Fibroblast of villous mesenchyme (primary cell): ENCODE measurements around the gene CDC42SE2. TPM values are rescaled to one million over a fixed set of nuclear protein-coding genes. Genes with fewer than 3 reads are reported as not detected.

Source experiments
- DNase-seq: peaks from one replicate; pipeline ENCODE4 v3.0.0-alpha.2; 2010; ENCODE audit warnings: low read depth
- H3K4me3 ChIP-seq: 2 replicates; pipeline ENCODE4 v1.5.1; 2011; ENCODE audit warnings: low read depth, mild to moderate bottlenecking, low read length
- total RNA-seq: library from RNA; depleted of rRNA; stranded (reverse); fragments of >200 nt; gene quantifications from 2 replicates; pipeline ENCODE4 v1.2.3, GENCODE V29; 2012
- TF ChIP-seq, protein P1 (sequence below): IDR thresholded peaks from 2 replicates; pipeline ENCODE4 v1.5.1; 2012; ENCODE audit warnings: low read depth, mild to moderate bottlenecking, low read length; ENCODE audit not compliant: insufficient read depth

The CDC42SE2 gene
- total RNA-seq, 1 donor = 33.2 TPM

GRCh38 chr5:131381777-131382176, 117.9 kb downstream of the CDC42SE2 start:
- TF ChIP-seq, protein P1, sequence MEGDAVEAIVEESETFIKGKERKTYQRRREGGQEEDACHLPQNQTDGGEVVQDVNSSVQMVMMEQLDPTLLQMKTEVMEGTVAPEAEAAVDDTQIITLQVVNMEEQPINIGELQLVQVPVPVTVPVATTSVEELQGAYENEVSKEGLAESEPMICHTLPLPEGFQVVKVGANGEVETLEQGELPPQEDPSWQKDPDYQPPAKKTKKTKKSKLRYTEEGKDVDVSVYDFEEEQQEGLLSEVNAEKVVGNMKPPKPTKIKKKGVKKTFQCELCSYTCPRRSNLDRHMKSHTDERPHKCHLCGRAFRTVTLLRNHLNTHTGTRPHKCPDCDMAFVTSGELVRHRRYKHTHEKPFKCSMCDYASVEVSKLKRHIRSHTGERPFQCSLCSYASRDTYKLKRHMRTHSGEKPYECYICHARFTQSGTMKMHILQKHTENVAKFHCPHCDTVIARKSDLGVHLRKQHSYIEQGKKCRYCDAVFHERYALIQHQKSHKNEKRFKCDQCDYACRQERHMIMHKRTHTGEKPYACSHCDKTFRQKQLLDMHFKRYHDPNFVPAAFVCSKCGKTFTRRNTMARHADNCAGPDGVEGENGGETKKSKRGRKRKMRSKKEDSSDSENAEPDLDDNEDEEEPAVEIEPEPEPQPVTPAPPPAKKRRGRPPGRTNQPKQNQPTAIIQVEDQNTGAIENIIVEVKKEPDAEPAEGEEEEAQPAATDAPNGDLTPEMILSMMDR = no peak
- no peak for DNase-seq
- H3K4me3 ChIP-seq = no peak overlapping the region

DNA sequence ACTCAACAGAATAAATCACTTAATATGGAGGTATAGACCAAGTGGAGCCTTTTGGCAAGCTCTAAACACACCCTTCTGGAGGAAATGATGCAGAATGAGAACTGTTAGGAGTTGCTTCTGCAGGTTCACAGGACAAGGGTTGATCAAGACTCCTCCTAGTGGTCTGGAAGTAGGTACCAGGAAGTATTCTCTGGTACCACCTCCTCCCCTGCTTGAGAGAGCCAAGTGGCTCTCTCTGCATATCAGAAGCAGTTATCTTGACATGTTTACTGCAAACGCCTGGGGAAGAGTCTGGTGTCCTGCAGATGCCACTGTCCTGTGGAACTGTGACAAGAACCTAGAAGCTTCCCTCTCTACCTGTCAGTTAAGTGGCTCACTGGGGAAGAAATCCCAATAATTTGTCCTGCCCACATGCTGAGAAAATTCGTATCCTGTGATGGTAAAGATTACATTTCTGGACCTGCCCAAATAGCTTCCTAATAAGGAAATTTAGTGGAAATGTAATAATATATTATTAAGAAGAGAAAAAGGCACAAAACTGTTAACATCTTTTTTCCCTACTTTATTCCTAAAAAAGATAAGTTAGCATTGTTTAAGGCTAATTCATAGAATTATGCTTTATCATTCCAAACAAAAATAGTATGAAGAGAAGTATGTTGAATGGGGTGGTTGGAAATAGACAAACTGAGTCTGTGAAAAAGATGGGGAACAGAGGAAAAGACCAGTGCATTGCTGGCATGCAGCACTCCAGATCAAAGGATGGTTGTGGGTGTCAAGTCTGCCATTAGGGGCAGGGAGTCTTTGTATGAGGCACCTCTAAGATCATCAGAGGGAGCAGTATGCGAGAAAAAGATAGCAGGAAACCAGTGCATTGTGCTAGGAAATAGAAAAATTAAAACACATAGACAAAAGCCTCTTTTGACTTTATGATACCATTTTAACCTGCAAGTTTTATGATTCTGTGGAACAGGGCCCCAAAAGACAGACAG, 118.8 kb downstream of the CDC42SE2 start:
- TF ChIP-seq, protein P1 = peak; percentile 66
- peak; percentile 60 for DNase-seq

GRCh38 chr5:131384173-131384572, 120.3 kb downstream of the CDC42SE2 start:
- H3K4me3 ChIP-seq = no peak overlapping the region
- DNase-seq = no peak
- TF ChIP-seq, protein P1 = no peak

More for the DNA sequence above, 118.8 kb downstream of the CDC42SE2 start:
- H3K4me3 ChIP-seq = no peak overlapping the region

GRCh38 chr5:131384616-131385214, 120.9 kb downstream of the CDC42SE2 start:
- no peak overlapping the region for H3K4me3 ChIP-seq
- TF ChIP-seq, protein P1 = no peak
- no peak for DNase-seq

GRCh38 chr5:131386124-131386523, 122.3 kb downstream of the CDC42SE2 start:
- TF ChIP-seq, protein P1 = no peak
- no peak for DNase-seq
- no peak overlapping the region for H3K4me3 ChIP-seq

DNA sequence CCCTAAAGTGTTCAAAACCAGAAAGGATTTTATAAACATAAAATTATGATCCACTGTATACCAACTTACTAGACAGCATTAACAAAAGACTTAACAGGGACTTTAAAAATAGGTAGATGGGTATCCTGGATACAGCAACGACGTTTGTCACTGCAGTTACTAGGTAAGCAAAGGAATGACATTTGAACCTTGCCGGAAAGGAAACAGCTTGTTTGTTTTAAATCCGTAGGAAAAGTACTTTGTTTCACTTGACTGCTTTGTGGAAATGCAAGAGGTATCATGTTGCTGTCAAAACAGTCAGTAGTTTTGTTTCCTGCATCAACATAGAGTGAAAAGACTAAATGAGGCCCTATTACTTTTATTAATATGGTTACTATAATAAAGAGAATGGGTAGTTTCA, 122.9 kb downstream of the CDC42SE2 start:
- TF ChIP-seq, protein P1 = no peak
- DNase-seq = peak; percentile 42
- H3K4me3 ChIP-seq = no peak overlapping the region
